ENCODE measurements around the gene HSD11B1L.
"Not testable (repeated sequence)": the region's sequence is repeated elsewhere in the genome, so short reads cannot be mapped to it uniquely, and the experiment has no call there.

The HSD11B1L gene

DNA sequence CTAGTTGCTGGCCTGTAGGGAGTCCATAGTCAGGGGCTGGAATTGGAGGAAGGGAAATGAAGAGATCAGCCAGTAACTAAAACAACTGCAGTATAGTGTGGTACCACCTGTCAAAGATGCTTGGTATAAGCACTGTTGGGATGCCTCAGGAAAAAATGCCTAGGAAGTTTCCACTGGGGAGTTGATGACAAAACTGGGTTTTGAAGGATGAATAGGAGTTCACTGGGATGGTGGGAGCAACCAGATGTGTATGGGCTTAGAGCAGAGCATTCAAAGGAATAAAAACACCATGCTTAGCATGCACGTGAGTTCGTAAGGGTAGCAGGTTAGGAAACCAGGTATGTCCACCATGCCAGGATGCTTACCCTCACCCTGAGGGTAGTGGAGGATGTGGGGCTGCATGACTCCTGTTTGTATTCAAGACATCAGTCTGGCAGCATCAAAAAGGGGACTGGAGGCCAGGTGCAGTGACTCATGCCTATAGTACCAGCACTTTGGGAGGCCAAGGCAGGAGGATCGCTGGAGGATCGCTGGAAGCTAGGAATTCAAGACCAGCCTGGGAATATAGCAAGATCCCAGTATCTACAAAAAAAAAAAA, 46.7 kb downstream of the HSD11B1L start:
- no peak for DNase-seq (ENCODE audit: low read depth in 2 of 2)

DNA sequence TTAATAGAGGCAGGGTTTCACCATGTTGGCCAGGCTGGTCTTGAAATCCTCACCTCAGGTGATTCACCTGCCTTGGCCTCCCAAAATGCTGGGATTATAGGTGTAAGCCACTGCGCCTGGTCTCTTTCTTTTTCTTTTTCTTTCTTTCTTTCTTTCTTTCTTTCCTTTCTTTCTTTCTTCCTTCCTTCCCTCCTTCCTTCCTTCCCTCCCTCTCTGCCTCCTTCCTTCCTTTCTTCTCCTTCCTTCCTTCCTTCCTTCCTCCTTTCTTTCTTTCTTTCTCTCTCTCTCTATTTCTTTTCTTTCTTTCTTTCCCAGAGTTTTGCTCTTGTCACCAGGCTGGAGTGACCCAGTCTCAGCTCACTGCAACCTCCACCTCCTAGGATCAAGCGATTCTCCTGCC, 52.3 kb downstream of the HSD11B1L start:
- not testable (repeated sequence) for DNase-seq (ENCODE audit: low read depth in 2 of 2)

Data from activated CD8-positive, alpha-beta memory T cell treated with anti-CD3 and anti-CD28 coated beads for 4 hours (primary cell).